H1 (cell line): Measurements from ENCODE around the gene IPO11.

Experiments
- BCL11A ChIP-seq, 2 experiments: IDR thresholded peaks; one replicate each; pipeline ENCODE4 v1.6.1; 2011; ENCODE audit warnings: low read depth in 2 of 2, low read length in 2 of 2, mild to moderate bottlenecking in 2 of 2
- CTCF ChIP-seq, 3 experiments: IDR thresholded peaks; 1 replicate in 2 of 3; 2 replicates in 1 of 3; pipeline versions ENCODE4 v1.5.1 to v1.6.1; 2011; ENCODE audit warnings: low read length in 3 of 3, mild to moderate bottlenecking in 3 of 3, inconsistent platforms in 2 of 3, low read depth in 1 of 3, moderate library complexity in 1 of 3; ENCODE audit not compliant: insufficient read depth in 1 of 3; ENCODE audit errors: control extremely low read depth in 1 of 3
- EGR1 ChIP-seq: IDR thresholded peaks from 2 replicates; pipeline ENCODE4 v1.6.1; 2011; ENCODE audit warnings: low read depth, low read length, borderline replicate concordance
- EZH2 ChIP-seq: fragments of 200-600 bp; sonication (generic); IDR thresholded peaks from 2 replicates; pipeline ENCODE4 v1.7.1; 2012; ENCODE audit warnings: low read depth, mild to moderate bottlenecking, moderate library complexity, low read length, inconsistent platforms; ENCODE audit not compliant: severe bottlenecking
- NRF1 ChIP-seq: IDR thresholded peaks from 2 replicates; pipeline ENCODE4 v1.6.1; 2011; ENCODE audit warnings: mild to moderate bottlenecking, low read depth, low read length, improper control_type of control experiment
- POLR2A ChIP-seq, 2 experiments: IDR thresholded peaks; 1 replicate in 1 of 2; 2 replicates in 1 of 2; pipeline ENCODE4 v1.6.1; 2011; ENCODE audit warnings: low read depth in 2 of 2, low read length in 2 of 2, mild to moderate bottlenecking in 2 of 2; ENCODE audit errors: control extremely low read depth in 1 of 2
- TBP ChIP-seq: IDR thresholded peaks from 2 replicates; pipeline ENCODE4 v1.6.1; 2011; ENCODE audit warnings: low read depth, low read length, improper control_type of control experiment

- TF ChIP-seq EZH2, result no peak
- TF ChIP-seq CTCF (IDR thresholded peaks at IDR 0.05; ENCODE audit: control extremely low read depth in 1 of 3, insufficient read depth in 1 of 3, low read depth in 1 of 3, low read length in 3 of 3), result no peak
- TF ChIP-seq BCL11A (IDR thresholded peaks at IDR 0.05; ENCODE audit: low read depth in 2 of 2, low read length in 2 of 2), result no peak
- no peak for TF ChIP-seq EGR1
- TF ChIP-seq TBP, result no peak
- TF ChIP-seq POLR2A (IDR thresholded peaks at IDR 0.05; ENCODE audit: control extremely low read depth in 1 of 2, low read depth in 2 of 2, low read length in 2 of 2), result no peak
- no peak for TF ChIP-seq NRF1
Observed at GRCh38 chr5:62585306-62585705, 172.7 kb downstream of the IPO11 start.
